T-helper 1 cell (primary cell): ENCODE measurements around the gene DIP2A.
A peak's percentile ranks its signal among the peaks of the same experiment; 100 is the strongest.
"Not testable (repeated sequence)": the region's sequence is repeated elsewhere in the genome, so short reads cannot be mapped to it uniquely, and the experiment has no call there.

Experiments
- DNase-seq, 5 donors: peaks; one replicate each; pipeline ENCODE4 v3.0.0-alpha.2; 2012 to 2020

Gene DIP2A

GRCh38 chr21:46425041-46425440, 33.6 kb upstream of the DIP2A start:
- no peak for DNase-seq

- peak in 4 of 5 donors; percentile 22 to 57 (median 34) for DNase-seq
Measured at GRCh38 chr21:46425571-46425970, 33.1 kb upstream of the DIP2A start.

GRCh38 chr21:46426313-46427046, 32.2 kb upstream of the DIP2A start:
- no peak for DNase-seq

- no peak for DNase-seq
Measured at GRCh38 chr21:46427516-46427915, 31.2 kb upstream of the DIP2A start.

GRCh38 chr21:46428286-46428685, 30.4 kb upstream of the DIP2A start:
- no peak for DNase-seq

GRCh38 chr21:46428987-46429710, 29.5 kb upstream of the DIP2A start:
- no peak for DNase-seq

- DNase-seq = no peak
Measured at GRCh38 chr21:46429754-46430681, 28.7 kb upstream of the DIP2A start.

GRCh38 chr21:46431448-46431847, 27.2 kb upstream of the DIP2A start:
- DNase-seq = no peak

GRCh38 chr21:46431884-46432488, 26.7 kb upstream of the DIP2A start:
- DNase-seq = no peak

GRCh38 chr21:46433116-46433515, 25.6 kb upstream of the DIP2A start:
- not testable (repeated sequence) for DNase-seq

GRCh38 chr21:46434322-46434958, 24.3 kb upstream of the DIP2A start:
- no peak for DNase-seq

- DNase-seq = no peak
Measured at GRCh38 chr21:46435786-46436227, 22.9 kb upstream of the DIP2A start.

- DNase-seq = no peak
Measured at GRCh38 chr21:46436621-46437020, 22.1 kb upstream of the DIP2A start.

GRCh38 chr21:46437096-46437498, 21.6 kb upstream of the DIP2A start:
- DNase-seq = no peak

- no peak for DNase-seq
Measured at GRCh38 chr21:46437511-46437910, 21.2 kb upstream of the DIP2A start.

GRCh38 chr21:46438241-46438640, 20.4 kb upstream of the DIP2A start:
- no peak for DNase-seq

GRCh38 chr21:46439906-46440305, 18.8 kb upstream of the DIP2A start:
- no peak for DNase-seq

GRCh38 chr21:46441331-46441730, 17.4 kb upstream of the DIP2A start:
- no peak for DNase-seq

- no peak for DNase-seq
Measured at GRCh38 chr21:46441961-46442498, 16.7 kb upstream of the DIP2A start.

GRCh38 chr21:46442938-46443337, 15.8 kb upstream of the DIP2A start:
- no peak for DNase-seq

- DNase-seq = no peak
Measured at GRCh38 chr21:46443910-46444309, 14.8 kb upstream of the DIP2A start.

- no peak for DNase-seq
Measured at GRCh38 chr21:46448108-46448507, 10.6 kb upstream of the DIP2A start.
